Hepatocyte (in vitro differentiated cells): ENCODE measurements around the gene MRRF. TPM values are rescaled to one million over a fixed set of nuclear protein-coding genes. Genes with fewer than 3 reads are reported as not detected.

Experiments used
- DNase-seq: peaks from one replicate; pipeline ENCODE4 v3.0.0-alpha.2; 2016; ENCODE audit warnings: low spot score
- H2AFZ ChIP-seq: fragments of 200-600 bp; sonication (generic); 2 replicates; pipeline ENCODE4 v1.6.0; 2016; ENCODE audit warnings: antibody characterized with exemption, mild to moderate bottlenecking
- H3K27ac ChIP-seq: fragments of 200-600 bp; sonication (generic); 2 replicates; pipeline ENCODE4 v1.5.1; 2016; ENCODE audit warnings: mild to moderate bottlenecking
- H3K27me3 ChIP-seq: fragments of 200-600 bp; sonication (generic); 2 replicates; pipeline ENCODE4 v1.6.1; 2016
- H3K36me3 ChIP-seq: fragments of 200-600 bp; sonication (generic); replicated peaks from 2 replicates; pipeline ENCODE4 v1.5.1; 2016; ENCODE audit warnings: low read depth; ENCODE audit not compliant: insufficient read depth
- H3K4me1 ChIP-seq: fragments of 200-600 bp; sonication (generic); 2 replicates; pipeline ENCODE4 v1.5.1; 2016; ENCODE audit warnings: mild to moderate bottlenecking, moderate library complexity; ENCODE audit not compliant: insufficient read depth
- H3K4me2 ChIP-seq: fragments of 200-600 bp; sonication (generic); 2 replicates; pipeline ENCODE4 v1.6.0; 2016
- H3K4me3 ChIP-seq: fragments of 200-600 bp; sonication (generic); 2 replicates; pipeline ENCODE4 v1.5.1; 2016; ENCODE audit warnings: mild to moderate bottlenecking
- H3K79me2 ChIP-seq: fragments of 200-600 bp; sonication (generic); 2 replicates; pipeline ENCODE4 v1.6.0; 2017; ENCODE audit warnings: mild to moderate bottlenecking
- H3K9me2 ChIP-seq: fragments of 200-600 bp; sonication (generic); replicated peaks from 2 replicates; pipeline ENCODE4 v1.6.0; 2017; ENCODE audit warnings: mild to moderate bottlenecking; ENCODE audit not compliant: insufficient read depth
- H3K9me3 ChIP-seq: fragments of 200-600 bp; sonication (generic); 2 replicates; pipeline ENCODE4 v1.5.1; 2016; ENCODE audit warnings: low read depth, mild to moderate bottlenecking
- H4K20me1 ChIP-seq: fragments of 200-600 bp; sonication (generic); 2 replicates; pipeline ENCODE4 v1.6.0; 2016; ENCODE audit warnings: mild to moderate bottlenecking; ENCODE audit not compliant: insufficient read depth, poor library complexity, severe bottlenecking
- CTCF ChIP-seq: fragments of 200-600 bp; sonication (generic); IDR thresholded peaks from 2 replicates; pipeline ENCODE4 v1.5.1; 2016; ENCODE audit warnings: antibody characterized with exemption, mild to moderate bottlenecking; ENCODE audit not compliant: poor library complexity
- EZH2 ChIP-seq: fragments of 200-600 bp; sonication (generic); IDR thresholded peaks from 2 replicates; pipeline ENCODE4 v1.6.1; 2016; ENCODE audit warnings: antibody characterized with exemption, mild to moderate bottlenecking, borderline replicate concordance
- EZH2phosphoT487 ChIP-seq: fragments of 200-600 bp; sonication (generic); IDR thresholded peaks from one replicate; pipeline ENCODE4 v1.6.1; 2018; ENCODE audit warnings: antibody characterized with exemption, mild to moderate bottlenecking, low read depth, moderate library complexity; ENCODE audit not compliant: unreplicated experiment, severe bottlenecking
- WGBS: methylation state at CpG from one replicate; pipeline ENCODE4 v1.1.6; 2016; ENCODE audit warnings: low lambda C conversion rate; ENCODE audit errors: missing lambda C conversion rate; 5-methylcytosine and 5-hydroxymethylcytosine counted together
- polyA plus RNA-seq: library from polyadenylated mRNA; unstranded; fragments of >200 nt; fragmentation: Nextera tagmentation; extraction: Ambion mirVana; gene quantifications from 2 replicates; pipeline ENCODE4 v1.2.1, GENCODE V29; 2016
- total RNA-seq: library from RNA; depleted of rRNA; stranded (reverse); fragments of >200 nt; gene quantifications from 2 replicates; pipeline ENCODE4 v1.2.3, GENCODE V29; 2014

The MRRF gene
- total and polyA plus RNA-seq, 2 experiments from 2014 or later: 26.8 to 32.9 TPM

GRCh38 chr9:122256206-122256605, 8.5 kb upstream of the MRRF start:
- TF ChIP-seq EZH2 (no peak), CTCF (no peak), EZH2phosphoT487 (no peak)
- Histone ChIP-seq H3K27me3 (no peaks in the 10 kb centered on the region), H3K4me2 (no peak overlapping the region), H4K20me1 (peaks cover 12% of the 10 kb centered on the region), H3K9me3 (no peaks in the 10 kb centered on the region), H2AFZ (no peak overlapping the region), H3K4me1 (peaks cover 2% of the 10 kb centered on the region), H3K27ac (no peak overlapping the region), H3K9me2 (no peaks in the 10 kb centered on the region), H3K4me3 (no peak overlapping the region), H3K36me3 (no peaks in the 10 kb centered on the region), H3K79me2 (peaks cover 35% of the 10 kb centered on the region)
- WGBS: 94% methylated on average over 5 of the region's 5 CpGs
- DNase-seq: no peak

GRCh38 chr9:122258886-122259415, 5.7 kb upstream of the MRRF start:
- H4K20me1 ChIP-seq: peaks cover 8% of the 10 kb centered on the region
- H3K27me3 ChIP-seq: no peaks in the 10 kb centered on the region
- no peak for DNase-seq
- peaks cover 55% of the 10 kb centered on the region for H3K79me2 ChIP-seq
- no peak overlapping the region for H3K4me3 ChIP-seq
- no peaks in the 10 kb centered on the region for H3K36me3 ChIP-seq
- H3K9me3 ChIP-seq: no peaks in the 10 kb centered on the region
- H2AFZ ChIP-seq: no peak overlapping the region
- no peaks in the 10 kb centered on the region for H3K9me2 ChIP-seq
- no peak overlapping the region for H3K4me2 ChIP-seq
- H3K27ac ChIP-seq: no peak overlapping the region
- TF ChIP-seq EZH2phosphoT487: no peak
- no peak for TF ChIP-seq EZH2
- TF ChIP-seq CTCF: no peak
- WGBS: 100% methylated on average over 2 of the region's 2 CpGs
- H3K4me1 ChIP-seq: peaks cover 23% of the 10 kb centered on the region

GRCh38 chr9:122261469-122261881, 3.2 kb upstream of the MRRF start:
- no peak for TF ChIP-seq EZH2
- no peak for TF ChIP-seq CTCF
- TF ChIP-seq EZH2phosphoT487: no peak
- H3K79me2 ChIP-seq: peaks cover 62% of the 10 kb centered on the region
- H3K9me2 ChIP-seq: no peaks in the 10 kb centered on the region
- H3K27ac ChIP-seq: no peak overlapping the region
- H3K27me3 ChIP-seq: no peaks in the 10 kb centered on the region
- peak; percentile 88 for DNase-seq
- no peaks in the 10 kb centered on the region for H3K9me3 ChIP-seq
- H4K20me1 ChIP-seq: peaks cover 8% of the 10 kb centered on the region
- no peak overlapping the region for H3K4me3 ChIP-seq
- H3K4me1 ChIP-seq: peaks cover 29% of the 10 kb centered on the region
- H3K36me3 ChIP-seq: no peaks in the 10 kb centered on the region
- no peak overlapping the region for H2AFZ ChIP-seq
- WGBS: 79% methylated on average over 1 of the region's 1 CpG
- peak overlapping the region; percentile 29 for H3K4me2 ChIP-seq

- peaks cover 66% of the 10 kb centered on the region for H3K79me2 ChIP-seq
- H4K20me1 ChIP-seq: peaks cover 8% of the 10 kb centered on the region
- peak overlapping the region; percentile 34 for H3K27ac ChIP-seq
- H3K36me3 ChIP-seq: no peaks in the 10 kb centered on the region
- H3K27me3 ChIP-seq: no peaks in the 10 kb centered on the region
- H3K4me1 ChIP-seq: peaks cover 29% of the 10 kb centered on the region
- 100% methylated on average over 1 of the region's 1 CpG for WGBS
- H2AFZ ChIP-seq: no peak overlapping the region
- peak overlapping the region; percentile 29 for H3K4me2 ChIP-seq
- no peak for DNase-seq
- H3K4me3 ChIP-seq: no peak overlapping the region
- H3K9me2 ChIP-seq: no peaks in the 10 kb centered on the region
- H3K9me3 ChIP-seq: no peaks in the 10 kb centered on the region
- no peak for TF ChIP-seq EZH2phosphoT487
- TF ChIP-seq EZH2: no peak
- TF ChIP-seq CTCF: no peak
These were observed 2.6 kb upstream of the MRRF start for GRCh38 chr9:122262073-122262472.
